Thyroid gland (tissue), 4 donors: Measurements from ENCODE around the gene GZF1.

ENCODE experiments used
- CTCF ChIP-seq, 6 experiments: fragments of 200-600 bp in 3 of 6; fragments of 450-650 bp in 3 of 6; sonication (generic) in 3 of 6; IDR thresholded peaks; one replicate each; pipeline ENCODE4 v1.5.1; 2016 to 2019; ENCODE audit warnings: antibody characterized with exemption in 6 of 6, mild to moderate bottlenecking in 2 of 6, inconsistent platforms in 1 of 6, moderate library complexity in 1 of 6
- POLR2A ChIP-seq, 2 donors: fragments of 450-650 bp; IDR thresholded peaks; one replicate each; pipeline ENCODE4 v1.6.1; 2017; ENCODE audit warnings: antibody characterized with exemption in 2 of 2, mild to moderate bottlenecking in 2 of 2, moderate library complexity in 1 of 2

GRCh38 chr20:23339986-23340385, 22.0 kb upstream of the GZF1 start:
- TF ChIP-seq CTCF (IDR thresholded peaks at IDR 0.05) (no peak), POLR2A (IDR thresholded peaks at IDR 0.05) (no peak)
